ENCODE data around the gene PPP6R2. TPM values are rescaled to one million over a fixed set of nuclear protein-coding genes. Genes with fewer than 3 reads are reported as not detected.
A peak's percentile ranks its signal among the peaks of the same experiment; 100 is the strongest.

The PPP6R2 gene
- total RNA-seq, 1 experiment from 2014 or later = 47.8 TPM

DNA sequence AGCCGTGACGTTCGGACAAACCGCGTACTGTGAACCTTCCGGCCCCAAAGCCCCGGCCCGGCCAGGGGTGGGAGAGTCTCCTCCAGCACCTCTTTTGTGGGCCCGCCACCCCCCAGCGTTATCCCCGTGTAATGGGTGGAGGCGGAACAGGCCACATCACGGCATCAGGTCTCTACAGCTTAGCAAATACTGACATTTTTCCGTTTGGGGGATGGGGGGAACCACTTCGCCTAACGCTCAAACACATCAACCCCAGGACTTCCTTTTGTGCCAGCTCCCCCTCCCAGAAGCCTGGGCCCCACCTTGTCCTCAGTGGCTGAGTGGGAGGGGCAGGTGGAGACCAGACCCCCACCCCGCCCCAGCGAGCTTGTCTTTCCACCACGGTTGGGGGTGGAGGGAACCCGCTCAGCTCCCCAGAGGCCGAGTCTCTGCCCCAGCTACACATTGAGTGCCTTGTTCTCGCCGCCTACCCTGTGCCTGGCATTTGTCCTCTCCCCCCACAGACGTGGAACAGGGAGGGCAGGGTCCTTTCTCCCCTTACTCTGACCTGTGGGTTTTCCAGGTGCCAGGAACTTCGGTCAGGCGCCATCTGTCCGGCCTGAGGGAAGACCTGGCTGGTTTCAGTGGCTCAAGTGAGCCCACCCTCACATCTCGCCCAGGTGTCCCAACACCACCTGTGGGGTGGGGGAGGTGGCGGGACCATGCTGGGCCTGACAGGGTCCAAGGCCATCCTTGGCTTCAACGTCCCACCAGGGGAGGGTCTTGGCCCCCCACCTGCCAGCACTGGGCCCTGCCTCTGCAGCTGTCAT lies 102.1 kb downstream of the PPP6R2 start:
- no peak for ATAC-seq

DNA sequence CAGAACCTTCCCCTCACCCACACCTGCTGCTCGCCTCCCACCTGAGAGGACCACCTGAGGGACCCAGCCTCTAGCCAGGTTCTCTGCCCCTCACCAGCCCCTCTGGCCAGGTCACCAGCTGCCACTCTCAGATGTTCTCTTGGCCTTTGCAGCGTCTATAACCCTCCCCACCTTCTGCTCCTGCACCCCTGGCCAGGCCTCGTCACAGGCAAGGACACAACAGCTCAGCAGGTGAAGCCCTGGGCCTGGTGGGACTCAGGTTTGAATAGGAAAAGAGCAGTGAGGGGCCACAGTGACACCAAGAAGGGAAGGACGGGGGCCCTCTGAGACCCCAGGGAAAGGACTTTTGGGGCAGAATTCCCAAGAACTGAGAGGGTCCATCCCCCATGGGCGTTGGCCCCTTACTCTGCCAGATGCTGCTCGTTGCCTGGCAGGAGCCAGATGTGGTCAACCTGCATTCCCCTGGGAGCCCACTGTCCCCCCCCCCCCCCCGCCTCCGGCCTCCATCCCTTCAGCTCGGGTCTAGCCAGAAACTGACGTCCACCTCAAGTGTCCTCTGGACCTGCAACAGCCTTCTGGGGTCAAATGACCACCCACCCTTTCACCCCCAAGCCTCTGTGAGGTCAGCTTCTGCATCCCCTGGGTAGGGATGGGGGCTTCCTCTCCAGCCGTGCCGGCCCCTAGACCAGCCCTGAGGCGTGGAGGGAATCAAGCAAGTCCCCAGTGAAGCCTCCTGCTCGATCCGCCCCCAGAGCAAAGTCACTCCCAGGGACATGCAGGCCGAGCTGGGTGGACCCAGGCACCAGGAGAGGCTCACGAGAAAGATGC lies 103.0 kb downstream of the PPP6R2 start:
- DNase-seq (ENCODE audit: low spot score) = no peak
- Mint-ChIP-seq H3K27ac (no peak overlapping the region), H3K36me3 (peaks cover 18% of the 10 kb centered on the region), H3K9me3 (no peaks in the 10 kb centered on the region), H3K27me3 (ENCODE audit: low read depth) (no peaks in the 10 kb centered on the region), H3K4me3 (no peak overlapping the region), H3K4me1 (no peaks in the 10 kb centered on the region)
- ATAC-seq = no peak
- CTCF ChIA-PET = interaction anchor here (1.1 to 1.7 kb wide), 3 partner anchors 24 to 205 kb away, joined by 3 to 6 read pairs (median 5); partner anchors contain the start of genes LMF2 and NCAPH2
- TF ChIP-seq GTF2I (CRISPR knock-in tag; conservative IDR thresholded peaks at IDR 0.05) = no peak
- POLR2A ChIA-PET = no interaction called here

More for the DNA sequence above, 102.1 kb downstream of the PPP6R2 start:
- Mint-ChIP-seq H3K27me3 (ENCODE audit: low read depth) (no peaks in the 10 kb centered on the region), H3K27ac (peak overlapping the region; percentile 49; the same call in 1 of the 2 replicates), H3K4me3 (no peak overlapping the region), H3K9me3 (no peaks in the 10 kb centered on the region), H3K36me3 (peaks cover 14% of the 10 kb centered on the region), H3K4me1 (no peaks in the 10 kb centered on the region)
- POLR2A ChIA-PET = no interaction called here
- TF ChIP-seq, protein P1, sequence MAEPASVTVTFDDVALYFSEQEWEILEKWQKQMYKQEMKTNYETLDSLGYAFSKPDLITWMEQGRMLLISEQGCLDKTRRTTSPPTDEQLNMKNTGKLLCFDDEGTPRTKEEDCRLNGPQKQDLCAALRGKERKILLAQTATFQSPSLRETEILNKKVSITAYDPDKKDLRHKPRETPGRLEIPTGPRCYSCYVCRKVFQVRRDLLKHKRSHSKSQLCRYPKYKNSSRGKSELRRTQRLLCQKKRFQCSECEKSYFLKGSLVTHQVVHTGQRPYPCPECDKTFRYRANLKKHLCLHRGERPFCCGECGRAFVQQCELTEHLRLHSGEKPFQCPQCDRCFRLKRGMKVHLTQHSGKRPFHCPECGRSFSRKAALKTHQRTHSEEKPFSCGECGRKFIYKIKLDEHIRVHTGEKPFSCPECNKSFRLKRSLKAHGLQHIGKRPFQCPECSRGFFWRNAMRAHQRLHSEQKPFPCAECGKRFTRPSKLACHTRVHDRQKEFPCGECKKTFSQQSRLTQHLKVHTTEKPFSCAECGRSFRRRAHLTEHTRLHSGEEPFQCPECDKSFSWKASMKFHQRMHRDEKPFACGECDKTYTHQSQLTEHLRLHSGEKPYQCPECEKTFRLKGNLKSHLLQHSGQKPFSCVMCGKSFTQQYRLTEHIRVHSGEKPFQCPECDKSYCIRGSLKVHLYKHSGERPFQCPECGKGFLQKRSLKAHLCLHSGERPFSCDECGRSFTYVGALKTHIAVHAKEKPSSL (CRISPR knock-in tag; conservative IDR thresholded peaks at IDR 0.05) = no peak
- no peak for TF ChIP-seq GTF2I (CRISPR knock-in tag; conservative IDR thresholded peaks at IDR 0.05)
- no peak for TF ChIP-seq TEAD4 (CRISPR knock-in tag; IDR thresholded peaks at IDR 0.05)
- TF ChIP-seq E2F5 (CRISPR knock-in tag; IDR thresholded peaks at IDR 0.05) = no peak
- no peak for DNase-seq (ENCODE audit: low spot score)
- CTCF ChIA-PET = interaction anchor here (1.0 to 2.1 kb wide), 10 partner anchors 8 to 254 kb away, joined by 3 to 7 read pairs (median 4); partner anchors contain the start of genes LMF2, NCAPH2 and SCO2

GRCh38 chr22:50446708-50447575 lies 103.8 kb downstream of the PPP6R2 start:
- POLR2A ChIA-PET = no interaction called here
- Mint-ChIP-seq H3K4me3 (no peak overlapping the region), H3K27ac (no peak overlapping the region), H3K27me3 (ENCODE audit: low read depth) (no peaks in the 10 kb centered on the region), H3K9me3 (no peaks in the 10 kb centered on the region), H3K36me3 (peaks cover 23% of the 10 kb centered on the region), H3K4me1 (no peaks in the 10 kb centered on the region)
- CTCF ChIA-PET = no interaction called here
- DNase-seq (ENCODE audit: low spot score) = no peak
- TF ChIP-seq ZNF423 (CRISPR knock-in tag; IDR thresholded peaks at IDR 0.05) (no peak), E2F5 (CRISPR knock-in tag; IDR thresholded peaks at IDR 0.05) (no peak), NFE2L1 (CRISPR knock-in tag; IDR thresholded peaks at IDR 0.05) (no peak), ZNF121 (CRISPR knock-in tag; IDR thresholded peaks at IDR 0.05) (no peak), CREM (CRISPR knock-in tag; IDR thresholded peaks at IDR 0.05) (no peak)
- peak; percentile 27; the same call in 1 of the 2 replicates for ATAC-seq
